Astrocyte (in vitro differentiated cells and primary cell): ENCODE data around the gene ACSF2. TPM values are rescaled to one million over a fixed set of nuclear protein-coding genes. Genes with fewer than 3 reads are reported as not detected.

Experiments used
- DNase-seq: peaks from one replicate; pipeline ENCODE4 v3.0.0-alpha.2; 2010; ENCODE audit warnings: low read depth
- FAIRE-seq: peaks from 2 replicates; lab custom pipeline; 2011; peaks lifted over from hg19 to GRCh38; lab: Jason Lieb, UNC
- H2AFZ ChIP-seq: 2 replicates; pipeline ENCODE4 v1.6.0; 2012; ENCODE audit warnings: low read depth, low read length, inconsistent platforms
- H3K27ac ChIP-seq: 2 replicates; pipeline ENCODE4 v1.5.1; 2011; ENCODE audit warnings: low read depth, low read length, inconsistent platforms
- H3K27me3 ChIP-seq: 2 replicates; pipeline ENCODE4 v1.6.0; 2011; ENCODE audit warnings: low read length, inconsistent platforms; ENCODE audit not compliant: insufficient read depth
- H3K36me3 ChIP-seq: 2 replicates; pipeline ENCODE4 v1.5.1; 2011; ENCODE audit warnings: low read length, inconsistent platforms; ENCODE audit not compliant: insufficient read depth
- H3K4me1 ChIP-seq: 2 replicates; pipeline ENCODE4 v1.5.1; 2011; ENCODE audit warnings: low read length, inconsistent platforms; ENCODE audit not compliant: insufficient read depth
- H3K4me2 ChIP-seq: 2 replicates; pipeline ENCODE4 v1.6.0; 2012; ENCODE audit warnings: low read length, inconsistent platforms
- H3K4me3 ChIP-seq: 2 replicates; pipeline ENCODE4 v1.5.1; 2011; ENCODE audit warnings: low read depth, mild to moderate bottlenecking, low read length, inconsistent platforms; ENCODE audit not compliant: insufficient read depth
- H3K79me2 ChIP-seq: 2 replicates; pipeline ENCODE4 v1.6.0; 2012; ENCODE audit warnings: mild to moderate bottlenecking, low read length, inconsistent platforms; ENCODE audit not compliant: insufficient read depth
- H3K9ac ChIP-seq: 2 replicates; pipeline ENCODE4 v1.6.0; 2012; ENCODE audit warnings: mild to moderate bottlenecking, low read length, inconsistent platforms
- H3K9me3 ChIP-seq: 2 replicates; pipeline ENCODE4 v1.5.1; 2012; ENCODE audit warnings: low read depth, mild to moderate bottlenecking, low read length, inconsistent platforms; ENCODE audit not compliant: insufficient read depth
- H4K20me1 ChIP-seq: 2 replicates; pipeline ENCODE4 v1.6.0; 2012; ENCODE audit warnings: low read length, inconsistent platforms; ENCODE audit not compliant: insufficient read depth
- H3K27ac Mint-ChIP-seq: one replicate; pipeline ENCODE4 v1.8.0; 2021; ENCODE audit warnings: mild to moderate bottlenecking, mixed read lengths; ENCODE audit not compliant: unreplicated experiment
- H3K27me3 Mint-ChIP-seq: one replicate; pipeline ENCODE4 v1.8.0; 2021; ENCODE audit warnings: low read depth, mixed read lengths; ENCODE audit not compliant: unreplicated experiment
- H3K36me3 Mint-ChIP-seq: one replicate; pipeline ENCODE4 v1.8.0; 2021; ENCODE audit warnings: low read depth, mixed read lengths; ENCODE audit not compliant: unreplicated experiment
- H3K4me1 Mint-ChIP-seq: one replicate; pipeline ENCODE4 v1.8.0; 2021; ENCODE audit warnings: low read depth, mixed read lengths; ENCODE audit not compliant: unreplicated experiment
- H3K4me3 Mint-ChIP-seq: one replicate; pipeline ENCODE4 v1.8.0; 2021; ENCODE audit warnings: mild to moderate bottlenecking, moderate library complexity, mixed read lengths; ENCODE audit not compliant: unreplicated experiment
- H3K9me3 Mint-ChIP-seq: one replicate; pipeline ENCODE4 v1.8.0; 2021; ENCODE audit warnings: mild to moderate bottlenecking, mixed read lengths; ENCODE audit not compliant: unreplicated experiment
- CTCF ChIP-seq: IDR thresholded peaks from 2 replicates; pipeline ENCODE4 v1.5.1; 2011; ENCODE audit warnings: low read depth, mild to moderate bottlenecking, inconsistent platforms, low read length, moderate library complexity; ENCODE audit not compliant: insufficient read depth
- EZH2 ChIP-seq: IDR thresholded peaks from 2 replicates; pipeline ENCODE4 v1.6.1; 2012; ENCODE audit warnings: mild to moderate bottlenecking, low read length, inconsistent platforms; ENCODE audit not compliant: insufficient read depth
- total RNA-seq: library from RNA; stranded (reverse); gene quantifications from 2 replicates; pipeline ENCODE4 v1.2.1, GENCODE V29; 2021

ACSF2 gene
- total RNA-seq, 1 donor from 2014 or later: 28.3 TPM

- H3K4me1 ChIP-seq: peaks cover 27% of the 10 kb centered on the region
- H3K9ac ChIP-seq: peak overlapping the region; percentile 82
- Mint-ChIP-seq H3K27me3 (no peaks in the 10 kb centered on the region), H3K27ac (no peak overlapping the region), H3K9me3 (peaks cover 2% of the 10 kb centered on the region), H3K4me3 (peak overlapping the region; percentile 77), H3K4me1 (peaks cover 23% of the 10 kb centered on the region), H3K36me3 (peaks cover 7% of the 10 kb centered on the region)
- no peaks in the 10 kb centered on the region for H4K20me1 ChIP-seq
- FAIRE-seq: no peak
- no peaks in the 10 kb centered on the region for H3K27me3 ChIP-seq
- H3K36me3 ChIP-seq: no peaks in the 10 kb centered on the region
- no peak for TF ChIP-seq EZH2
- TF ChIP-seq CTCF: no peak
- peak overlapping the region; percentile 59 for H3K4me3 ChIP-seq
- H2AFZ ChIP-seq: peak overlapping the region; percentile 93
- H3K9me3 ChIP-seq: no peaks in the 10 kb centered on the region
- H3K4me2 ChIP-seq: peak overlapping the region; percentile 89
- DNase-seq: no peak
- peak overlapping the region; percentile 51 for H3K27ac ChIP-seq
- H3K79me2 ChIP-seq: no peaks in the 10 kb centered on the region
Observed at GRCh38 chr17:50424996-50425681, 879 bp upstream of the ACSF2 start.

GRCh38 chr17:50426472-50426782, 409 bp downstream of the ACSF2 start:
- H2AFZ ChIP-seq: peak overlapping the region; percentile 68
- H3K36me3 Mint-ChIP-seq: peaks cover 7% of the 10 kb centered on the region
- peaks cover 23% of the 10 kb centered on the region for H3K4me1 Mint-ChIP-seq

More at GRCh38 chr17:50426472-50426782, 409 bp downstream of the ACSF2 start:
- Mint-ChIP-seq H3K4me3 (peak overlapping the region; percentile 87), H3K27ac (peak overlapping the region; percentile 47), H3K27me3 (no peaks in the 10 kb centered on the region), H3K9me3 (no peaks in the 10 kb centered on the region)
- Histone ChIP-seq H3K9ac (peak overlapping the region; percentile 82), H3K36me3 (peaks cover 2% of the 10 kb centered on the region), H3K4me2 (peak overlapping the region; percentile 89), H3K4me1 (peaks cover 27% of the 10 kb centered on the region), H3K27ac (no peak overlapping the region), H3K4me3 (peak overlapping the region; percentile 57), H3K9me3 (no peaks in the 10 kb centered on the region), H4K20me1 (no peaks in the 10 kb centered on the region), H3K79me2 (no peaks in the 10 kb centered on the region), H3K27me3 (no peaks in the 10 kb centered on the region)
- FAIRE-seq (no peak), DNase-seq (no peak)
- no peak for TF ChIP-seq CTCF
